ENCODE results near the gene MFSD6.

- TF ChIP-seq, protein P1, sequence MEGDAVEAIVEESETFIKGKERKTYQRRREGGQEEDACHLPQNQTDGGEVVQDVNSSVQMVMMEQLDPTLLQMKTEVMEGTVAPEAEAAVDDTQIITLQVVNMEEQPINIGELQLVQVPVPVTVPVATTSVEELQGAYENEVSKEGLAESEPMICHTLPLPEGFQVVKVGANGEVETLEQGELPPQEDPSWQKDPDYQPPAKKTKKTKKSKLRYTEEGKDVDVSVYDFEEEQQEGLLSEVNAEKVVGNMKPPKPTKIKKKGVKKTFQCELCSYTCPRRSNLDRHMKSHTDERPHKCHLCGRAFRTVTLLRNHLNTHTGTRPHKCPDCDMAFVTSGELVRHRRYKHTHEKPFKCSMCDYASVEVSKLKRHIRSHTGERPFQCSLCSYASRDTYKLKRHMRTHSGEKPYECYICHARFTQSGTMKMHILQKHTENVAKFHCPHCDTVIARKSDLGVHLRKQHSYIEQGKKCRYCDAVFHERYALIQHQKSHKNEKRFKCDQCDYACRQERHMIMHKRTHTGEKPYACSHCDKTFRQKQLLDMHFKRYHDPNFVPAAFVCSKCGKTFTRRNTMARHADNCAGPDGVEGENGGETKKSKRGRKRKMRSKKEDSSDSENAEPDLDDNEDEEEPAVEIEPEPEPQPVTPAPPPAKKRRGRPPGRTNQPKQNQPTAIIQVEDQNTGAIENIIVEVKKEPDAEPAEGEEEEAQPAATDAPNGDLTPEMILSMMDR (IDR thresholded peaks at IDR 0.05): no peak
- TF ChIP-seq MAX (CRISPR knock-in tag; IDR thresholded peaks at IDR 0.05): no peak
- TF ChIP-seq, protein P2, sequence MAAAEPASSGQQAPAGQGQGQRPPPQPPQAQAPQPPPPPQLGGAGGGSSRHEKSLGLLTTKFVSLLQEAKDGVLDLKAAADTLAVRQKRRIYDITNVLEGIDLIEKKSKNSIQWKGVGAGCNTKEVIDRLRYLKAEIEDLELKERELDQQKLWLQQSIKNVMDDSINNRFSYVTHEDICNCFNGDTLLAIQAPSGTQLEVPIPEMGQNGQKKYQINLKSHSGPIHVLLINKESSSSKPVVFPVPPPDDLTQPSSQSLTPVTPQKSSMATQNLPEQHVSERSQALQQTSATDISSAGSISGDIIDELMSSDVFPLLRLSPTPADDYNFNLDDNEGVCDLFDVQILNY (CRISPR knock-in tag; IDR thresholded peaks at IDR 0.05): no peak
- no peak for TF ChIP-seq FOXJ3 (CRISPR knock-in tag; IDR thresholded peaks at IDR 0.05; ENCODE audit: borderline replicate concordance)
- TF ChIP-seq IRF1 (CRISPR knock-in tag; IDR thresholded peaks at IDR 0.05): no peak
- TF ChIP-seq ZNF263 (CRISPR knock-in tag; IDR thresholded peaks at IDR 0.05; ENCODE audit: low read depth): no peak
- no peak for TF ChIP-seq CBFB (CRISPR knock-in tag; IDR thresholded peaks at IDR 0.05; ENCODE audit: low read depth)
- no peak for TF ChIP-seq ZNF138 (CRISPR knock-in tag; conservative IDR thresholded peaks at IDR 0.05)
- no peak for TF ChIP-seq FOXK1 (CRISPR knock-in tag; IDR thresholded peaks at IDR 0.05)
- TF ChIP-seq, protein P3, sequence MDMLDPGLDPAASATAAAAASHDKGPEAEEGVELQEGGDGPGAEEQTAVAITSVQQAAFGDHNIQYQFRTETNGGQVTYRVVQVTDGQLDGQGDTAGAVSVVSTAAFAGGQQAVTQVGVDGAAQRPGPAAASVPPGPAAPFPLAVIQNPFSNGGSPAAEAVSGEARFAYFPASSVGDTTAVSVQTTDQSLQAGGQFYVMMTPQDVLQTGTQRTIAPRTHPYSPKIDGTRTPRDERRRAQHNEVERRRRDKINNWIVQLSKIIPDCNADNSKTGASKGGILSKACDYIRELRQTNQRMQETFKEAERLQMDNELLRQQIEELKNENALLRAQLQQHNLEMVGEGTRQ (CRISPR knock-in tag; IDR thresholded peaks at IDR 0.05): no peak
- no peak for TF ChIP-seq ZNF232 (CRISPR knock-in tag; IDR thresholded peaks at IDR 0.05)
- no peak for TF ChIP-seq MYBL2 (CRISPR knock-in tag; IDR thresholded peaks at IDR 0.05)
- TF ChIP-seq CREB1 (CRISPR knock-in tag; IDR thresholded peaks at IDR 0.05): no peak
- no peak for TF ChIP-seq RELA (CRISPR knock-in tag; IDR thresholded peaks at IDR 0.05; ENCODE audit: borderline replicate concordance)
Measured at GRCh38 chr2:190379249-190379964, 28.7 kb upstream of the MFSD6 start.
